ENCODE data around the gene ZDHHC20. TPM values are rescaled to one million over a fixed set of nuclear protein-coding genes. Genes with fewer than 3 reads are reported as not detected.
"Not testable (repeated sequence)": the region's sequence is repeated elsewhere in the genome, so short reads cannot be mapped to it uniquely, and the experiment has no call there.

The ZDHHC20 gene
- total and polyA plus RNA-seq, 2 donors = 39.7 to 69.9 TPM

DNA sequence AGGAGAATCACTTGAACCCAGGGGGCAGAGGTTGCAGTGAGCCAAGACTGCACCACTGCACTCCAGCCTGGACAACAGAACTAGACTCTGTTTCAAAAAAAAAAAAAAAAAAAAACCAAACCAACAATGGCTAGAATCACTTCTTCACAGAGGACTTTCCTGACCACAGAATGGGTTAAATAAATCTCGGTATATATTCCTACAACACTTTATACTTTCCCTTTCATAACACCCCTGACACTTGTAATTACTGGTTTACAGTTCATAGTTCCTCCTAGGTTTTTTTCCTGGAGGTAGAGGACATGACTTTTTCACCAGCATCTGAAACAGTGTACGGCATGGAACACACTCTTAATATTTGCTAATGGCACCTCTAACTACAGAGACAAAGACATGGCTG, 31.4 kb downstream of the ZDHHC20 start:
- H3K27me3 ChIP-seq (ENCODE audit: control insufficient read depth in 2 of 2, insufficient read depth in 1 of 2, low read length in 1 of 2) = no peaks in the 10 kb centered on the region
- peaks cover 0 to 3% of the 10 kb centered on the region in 2 donors for H3K36me3 ChIP-seq (ENCODE audit: control insufficient read depth in 2 of 2, insufficient read depth in 2 of 2, low read length in 1 of 2)
- no peaks in the 10 kb centered on the region for H3K4me1 ChIP-seq (ENCODE audit: control insufficient read depth in 2 of 2, insufficient read depth in 2 of 2, low read length in 2 of 2)
- no peak for DNase-seq (ENCODE audit: low read depth in 6 of 9, low spot score in 9 of 9)
- 86% methylated on average over 2 of the region's 2 CpGs for WGBS
- H3K27ac ChIP-seq (ENCODE audit: low read depth in 1 of 2, low read length in 1 of 2) = no peak overlapping the region
- peaks cover 1 to 5% of the 10 kb centered on the region in 2 donors for H3K9me3 ChIP-seq (ENCODE audit: control insufficient read depth in 2 of 2, insufficient read depth in 1 of 2, low read length in 1 of 2)
- H3K4me3 ChIP-seq (ENCODE audit: low read length in 2 of 2) = no peak overlapping the region

DNA sequence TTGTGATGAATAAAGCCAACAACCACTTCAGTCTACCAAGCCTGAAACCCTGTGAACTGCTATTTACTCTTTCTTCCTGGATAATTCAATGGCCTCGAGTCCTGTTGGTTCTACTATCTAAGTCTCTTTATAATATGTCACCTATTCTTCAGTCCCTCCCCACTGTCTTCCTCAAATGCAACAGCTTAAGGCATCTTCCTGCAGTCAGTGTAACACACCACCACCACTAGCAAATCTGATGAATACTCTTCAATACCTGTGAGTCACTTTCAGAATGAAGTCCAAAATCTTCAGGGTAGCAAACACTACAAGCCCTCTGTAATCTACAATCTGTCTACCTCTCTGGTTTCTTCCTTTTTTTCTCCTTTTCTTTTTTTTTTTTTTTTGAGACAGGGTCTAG, 32.9 kb downstream of the ZDHHC20 start:
- no peak overlapping the region for H3K4me3 ChIP-seq (ENCODE audit: low read length in 2 of 2)
- no peak overlapping the region for H3K27ac ChIP-seq (ENCODE audit: low read depth in 1 of 2, low read length in 1 of 2)
- H3K9me3 ChIP-seq (ENCODE audit: control insufficient read depth in 2 of 2, insufficient read depth in 1 of 2, low read length in 1 of 2) = peaks cover 1 to 5% of the 10 kb centered on the region in 2 donors
- no peaks in the 10 kb centered on the region for H3K4me1 ChIP-seq (ENCODE audit: control insufficient read depth in 2 of 2, insufficient read depth in 2 of 2, low read length in 2 of 2)
- DNase-seq (ENCODE audit: low read depth in 6 of 9, low spot score in 9 of 9) = no peak
- H3K27me3 ChIP-seq (ENCODE audit: control insufficient read depth in 2 of 2, insufficient read depth in 1 of 2, low read length in 1 of 2) = no peaks in the 10 kb centered on the region
- WGBS = 95% methylated on average over 1 of the region's 1 CpG
- peaks cover 0 to 3% of the 10 kb centered on the region in 2 donors for H3K36me3 ChIP-seq (ENCODE audit: control insufficient read depth in 2 of 2, insufficient read depth in 2 of 2, low read length in 1 of 2)

DNA sequence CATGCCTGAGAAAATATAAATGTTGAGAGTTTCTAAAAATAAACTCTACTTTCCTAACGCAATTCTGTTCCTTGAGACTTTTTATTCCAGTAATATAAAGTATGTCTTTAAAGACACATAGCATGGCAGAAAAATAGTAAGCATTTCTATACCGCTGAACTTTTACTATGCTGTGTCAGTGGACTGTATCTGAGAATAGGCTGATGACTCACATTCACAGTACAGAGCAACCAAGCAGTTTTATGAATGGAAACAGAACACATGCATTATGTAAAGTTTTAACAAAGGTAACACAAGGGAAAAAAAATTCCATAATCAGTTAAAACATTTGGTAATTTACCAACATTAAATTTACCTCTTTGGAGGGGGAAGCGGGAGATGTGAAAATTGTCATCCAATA, 38.4 kb downstream of the ZDHHC20 start:
- WGBS = 96% methylated on average over 3 of the region's 3 CpGs
- H3K27me3 ChIP-seq (ENCODE audit: control insufficient read depth in 2 of 2, insufficient read depth in 1 of 2, low read length in 1 of 2) = no peaks in the 10 kb centered on the region
- H3K4me1 ChIP-seq (ENCODE audit: control insufficient read depth in 2 of 2, insufficient read depth in 2 of 2, low read length in 2 of 2) = no peaks in the 10 kb centered on the region
- no peak overlapping the region for H3K27ac ChIP-seq (ENCODE audit: low read depth in 1 of 2, low read length in 1 of 2)
- H3K4me3 ChIP-seq (ENCODE audit: low read length in 2 of 2) = no peak overlapping the region
- no peak for DNase-seq (ENCODE audit: low read depth in 6 of 9, low spot score in 9 of 9)
- no peaks in the 10 kb centered on the region for H3K9me3 ChIP-seq (ENCODE audit: control insufficient read depth in 2 of 2, insufficient read depth in 1 of 2, low read length in 1 of 2)
- peaks cover 0 to under 1% of the 10 kb centered on the region in 2 donors for H3K36me3 ChIP-seq (ENCODE audit: control insufficient read depth in 2 of 2, insufficient read depth in 2 of 2, low read length in 1 of 2)

DNA sequence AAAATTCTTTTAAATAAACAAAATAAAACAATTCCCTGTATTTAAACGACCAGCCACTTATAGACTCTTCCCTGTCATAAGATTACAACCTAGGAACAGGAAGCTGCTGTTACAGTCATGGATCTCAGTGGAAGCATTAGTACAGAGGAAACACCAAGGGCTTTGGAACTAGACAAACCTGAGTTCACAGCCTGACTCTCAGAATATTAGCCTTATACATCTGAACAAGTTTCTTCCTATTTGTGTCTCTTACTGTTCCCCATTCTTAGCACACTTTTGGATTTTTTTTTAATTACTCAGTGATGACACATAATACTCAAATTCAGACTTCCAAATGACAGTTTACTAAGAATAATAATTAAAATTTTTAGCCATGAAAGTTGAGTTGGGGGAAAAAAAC, 46.1 kb downstream of the ZDHHC20 start:
- 99% methylated on average over 1 of the region's 1 CpG for WGBS
- DNase-seq (ENCODE audit: low read depth in 6 of 9, low spot score in 9 of 9) = no peak
- Histone ChIP-seq H3K4me3 (ENCODE audit: low read length in 2 of 2) (no peak overlapping the region), H3K36me3 (ENCODE audit: control insufficient read depth in 2 of 2, insufficient read depth in 2 of 2, low read length in 1 of 2) (peaks cover 31 to 34% of the 10 kb centered on the region in 2 donors), H3K27me3 (ENCODE audit: control insufficient read depth in 2 of 2, insufficient read depth in 1 of 2, low read length in 1 of 2) (no peaks in the 10 kb centered on the region), H3K9me3 (ENCODE audit: control insufficient read depth in 2 of 2, insufficient read depth in 1 of 2, low read length in 1 of 2) (no peaks in the 10 kb centered on the region), H3K4me1 (ENCODE audit: control insufficient read depth in 2 of 2, insufficient read depth in 2 of 2, low read length in 2 of 2) (no peaks in the 10 kb centered on the region), H3K27ac (ENCODE audit: low read depth in 1 of 2, low read length in 1 of 2) (no peak overlapping the region)

DNA sequence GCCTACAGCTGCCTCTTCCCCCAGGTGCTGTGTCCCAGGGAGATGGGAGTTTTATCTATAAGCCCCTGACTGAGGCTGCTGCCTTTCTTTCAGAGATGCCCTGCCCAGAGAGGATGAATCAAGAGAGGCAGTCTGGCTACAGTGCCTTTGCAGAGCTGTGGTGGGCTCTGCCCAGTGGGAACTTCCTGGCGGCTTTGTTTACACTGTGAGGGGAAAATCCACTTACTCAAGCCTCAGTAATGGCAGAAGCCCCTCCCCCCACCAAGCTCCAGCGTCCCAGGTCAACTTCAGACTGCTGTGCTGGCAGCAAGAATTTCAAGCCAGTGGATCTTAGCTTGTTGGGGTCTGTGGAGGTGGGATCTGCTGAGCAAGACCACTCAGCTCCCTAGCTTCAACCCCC, 48.6 kb downstream of the ZDHHC20 start:
- peaks cover 28 to 34% of the 10 kb centered on the region in 2 donors for H3K36me3 ChIP-seq (ENCODE audit: control insufficient read depth in 2 of 2, insufficient read depth in 2 of 2, low read length in 1 of 2)
- H3K27ac ChIP-seq (ENCODE audit: low read depth in 1 of 2, low read length in 1 of 2); H3K4me3 ChIP-seq (ENCODE audit: low read length in 2 of 2); H3K9me3 ChIP-seq (ENCODE audit: control insufficient read depth in 2 of 2, insufficient read depth in 1 of 2, low read length in 1 of 2); H3K4me1 ChIP-seq (ENCODE audit: control insufficient read depth in 2 of 2, insufficient read depth in 2 of 2, low read length in 2 of 2); H3K27me3 ChIP-seq (ENCODE audit: control insufficient read depth in 2 of 2, insufficient read depth in 1 of 2, low read length in 1 of 2); DNase-seq (ENCODE audit: low read depth in 6 of 9, low spot score in 9 of 9): not testable (repeated sequence)
- 96% methylated on average over 2 of the region's 2 CpGs for WGBS

DNA sequence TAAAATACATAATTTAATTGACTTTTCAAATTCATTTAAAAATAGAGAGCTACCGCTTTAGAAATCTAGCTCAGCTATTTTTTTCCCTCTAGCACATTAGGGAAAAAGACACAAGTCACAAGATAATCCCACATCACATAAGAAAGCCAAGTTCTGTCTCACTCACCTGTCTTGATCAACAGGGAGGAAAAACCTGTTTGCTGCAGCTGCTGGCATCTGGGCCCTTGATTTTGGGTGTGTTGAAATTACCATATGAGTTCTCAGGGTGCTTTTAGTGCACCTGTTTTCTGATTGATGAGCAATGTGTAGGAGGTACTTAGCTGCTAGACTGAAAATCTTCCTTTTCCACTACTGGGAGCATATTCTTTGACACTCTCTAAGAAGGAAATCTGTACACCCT, 53.8 kb downstream of the ZDHHC20 start:
- WGBS = 99% methylated on average over 1 of the region's 1 CpG
- peaks cover 6 to 12% of the 10 kb centered on the region in 2 donors for H3K36me3 ChIP-seq (ENCODE audit: control insufficient read depth in 2 of 2, insufficient read depth in 2 of 2, low read length in 1 of 2)
- H3K4me3 ChIP-seq (ENCODE audit: low read length in 2 of 2) = no peak overlapping the region
- no peaks in the 10 kb centered on the region for H3K4me1 ChIP-seq (ENCODE audit: control insufficient read depth in 2 of 2, insufficient read depth in 2 of 2, low read length in 2 of 2)
- peak in 1 of 9 donors; percentile 13 for DNase-seq (ENCODE audit: low read depth in 6 of 9, low spot score in 9 of 9)
- no peaks in the 10 kb centered on the region for H3K9me3 ChIP-seq (ENCODE audit: control insufficient read depth in 2 of 2, insufficient read depth in 1 of 2, low read length in 1 of 2)
- no peaks in the 10 kb centered on the region for H3K27me3 ChIP-seq (ENCODE audit: control insufficient read depth in 2 of 2, insufficient read depth in 1 of 2, low read length in 1 of 2)
- H3K27ac ChIP-seq (ENCODE audit: low read depth in 1 of 2, low read length in 1 of 2) = no peak overlapping the region

DNA sequence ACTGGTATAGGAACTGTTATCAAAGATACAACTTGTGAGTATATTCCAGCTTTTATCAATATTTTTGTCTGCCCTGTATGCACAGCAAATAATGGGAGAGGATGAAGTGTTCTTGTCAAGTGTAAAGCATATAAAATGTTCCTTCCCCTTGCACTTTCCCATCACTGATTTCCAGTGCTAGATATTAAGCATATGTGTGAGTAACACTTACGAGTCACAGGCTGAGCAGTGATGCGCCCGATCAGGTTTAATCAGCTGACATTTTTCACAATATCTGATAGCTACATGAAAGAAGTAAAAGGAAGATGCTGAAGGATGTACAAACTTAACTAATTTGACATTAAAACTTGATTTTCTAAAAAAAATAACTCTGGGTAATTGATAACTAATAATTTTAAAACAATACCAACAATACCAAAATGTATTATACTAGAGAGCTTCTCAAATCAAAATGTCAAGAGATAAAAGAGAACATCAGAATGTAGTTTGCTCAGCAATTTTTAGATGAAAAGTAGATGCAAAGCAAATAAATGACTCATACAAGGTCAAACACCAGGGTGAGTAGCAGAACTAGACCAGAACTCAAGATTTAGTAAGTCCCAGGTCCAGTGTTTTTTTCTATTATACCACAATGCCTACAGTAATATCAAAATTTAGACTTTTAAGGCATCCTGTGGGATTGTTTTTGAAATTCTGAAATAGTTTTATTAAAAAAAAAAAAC, 56.4 kb downstream of the ZDHHC20 start:
- Histone ChIP-seq H3K4me3 (ENCODE audit: low read length in 2 of 2) (no peak overlapping the region), H3K27ac (ENCODE audit: low read depth in 1 of 2, low read length in 1 of 2) (no peak overlapping the region), H3K9me3 (ENCODE audit: control insufficient read depth in 2 of 2, insufficient read depth in 1 of 2, low read length in 1 of 2) (no peaks in the 10 kb centered on the region), H3K27me3 (ENCODE audit: control insufficient read depth in 2 of 2, insufficient read depth in 1 of 2, low read length in 1 of 2) (no peaks in the 10 kb centered on the region), H3K36me3 (ENCODE audit: control insufficient read depth in 2 of 2, insufficient read depth in 2 of 2, low read length in 1 of 2) (peaks cover 3 to 13% of the 10 kb centered on the region in 2 donors), H3K4me1 (ENCODE audit: control insufficient read depth in 2 of 2, insufficient read depth in 2 of 2, low read length in 2 of 2) (peaks cover 0 to 2% of the 10 kb centered on the region in 2 donors)
- 95% methylated on average over 3 of the region's 3 CpGs for WGBS
- DNase-seq (ENCODE audit: low read depth in 6 of 9, low spot score in 9 of 9) = no peak

DNA sequence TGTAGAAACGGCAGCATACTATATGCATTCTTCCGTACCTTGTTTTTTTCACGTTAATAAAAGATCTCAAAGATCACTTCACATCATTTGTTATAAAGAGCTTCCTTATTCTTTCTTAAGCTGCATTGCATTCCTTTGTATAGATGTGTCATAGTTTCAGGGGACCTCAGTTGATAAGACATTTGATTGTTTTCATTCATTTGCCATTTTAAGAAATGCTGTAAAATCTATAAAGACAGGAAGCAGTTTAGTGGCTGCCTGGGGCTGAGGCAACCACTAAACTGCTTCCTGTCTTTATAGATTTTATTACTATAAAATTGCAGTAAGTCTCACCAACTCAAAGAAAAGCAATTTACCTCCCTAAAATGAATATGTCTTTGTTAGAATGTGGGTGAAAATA, 59.4 kb downstream of the ZDHHC20 start:
- Histone ChIP-seq H3K27me3 (ENCODE audit: control insufficient read depth in 2 of 2, insufficient read depth in 1 of 2, low read length in 1 of 2) (no peaks in the 10 kb centered on the region), H3K9me3 (ENCODE audit: control insufficient read depth in 2 of 2, insufficient read depth in 1 of 2, low read length in 1 of 2) (no peaks in the 10 kb centered on the region), H3K4me3 (ENCODE audit: low read length in 2 of 2) (no peak overlapping the region), H3K27ac (ENCODE audit: low read depth in 1 of 2, low read length in 1 of 2) (peak overlapping the region in 1 of 2 donors; percentile 47), H3K4me1 (ENCODE audit: control insufficient read depth in 2 of 2, insufficient read depth in 2 of 2, low read length in 2 of 2) (peaks cover 3 to 11% of the 10 kb centered on the region in 2 donors), H3K36me3 (ENCODE audit: control insufficient read depth in 2 of 2, insufficient read depth in 2 of 2, low read length in 1 of 2) (peaks cover 3 to 13% of the 10 kb centered on the region in 2 donors)
- peak in 5 of 9 donors; percentile 5 to 48 (median 15) for DNase-seq (ENCODE audit: low read depth in 6 of 9, low spot score in 9 of 9)
- 71% methylated on average over 3 of the region's 3 CpGs for WGBS

DNA sequence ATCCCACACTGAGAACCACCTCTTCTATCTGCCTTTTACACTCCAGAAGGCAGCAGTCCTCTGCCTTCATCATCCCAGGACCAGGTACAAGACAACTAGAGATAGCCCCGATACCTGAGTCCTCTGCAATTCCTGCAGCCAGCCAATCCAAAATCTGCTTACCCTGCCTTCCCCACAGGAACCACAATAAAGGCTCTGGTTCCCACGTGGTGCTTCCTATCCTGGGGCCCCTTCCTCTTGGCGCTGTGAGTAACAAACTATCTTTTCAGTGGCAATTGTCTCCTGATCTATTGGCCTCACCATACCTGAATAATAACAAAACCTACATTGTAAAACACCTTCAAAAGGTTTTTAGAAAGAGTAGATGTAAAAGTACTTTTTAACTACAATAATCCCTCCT, 63.1 kb downstream of the ZDHHC20 start:
- H3K27me3 ChIP-seq (ENCODE audit: control insufficient read depth in 2 of 2, insufficient read depth in 1 of 2, low read length in 1 of 2) = no peaks in the 10 kb centered on the region
- peak in 8 of 9 donors; percentile 8 to 70 (median 24) for DNase-seq (ENCODE audit: low read depth in 6 of 9, low spot score in 9 of 9)
- no peaks in the 10 kb centered on the region for H3K9me3 ChIP-seq (ENCODE audit: control insufficient read depth in 2 of 2, insufficient read depth in 1 of 2, low read length in 1 of 2)
- H3K36me3 ChIP-seq (ENCODE audit: control insufficient read depth in 2 of 2, insufficient read depth in 2 of 2, low read length in 1 of 2) = peaks cover 14 to 20% of the 10 kb centered on the region in 2 donors
- H3K27ac ChIP-seq (ENCODE audit: low read depth in 1 of 2, low read length in 1 of 2) = no peak overlapping the region
- 10% methylated on average over 3 of the region's 3 CpGs for WGBS
- H3K4me1 ChIP-seq (ENCODE audit: control insufficient read depth in 2 of 2, insufficient read depth in 2 of 2, low read length in 2 of 2) = peaks cover 3 to 11% of the 10 kb centered on the region in 2 donors
- H3K4me3 ChIP-seq (ENCODE audit: low read length in 2 of 2) = no peak overlapping the region

Data from thymus (tissue), 11 donors.